Activated CD4-positive, alpha-beta T cell treated with anti-CD3 and anti-CD28 coated beads for 4 hours (primary cell): ENCODE results near the gene LPAR5.
A peak's percentile ranks its signal among the peaks of the same experiment; 100 is the strongest.

Experiments
- DNase-seq, 2 donors: peaks; one replicate each; pipeline ENCODE4 v3.0.0-alpha.2; 2020

The LPAR5 gene

DNA sequence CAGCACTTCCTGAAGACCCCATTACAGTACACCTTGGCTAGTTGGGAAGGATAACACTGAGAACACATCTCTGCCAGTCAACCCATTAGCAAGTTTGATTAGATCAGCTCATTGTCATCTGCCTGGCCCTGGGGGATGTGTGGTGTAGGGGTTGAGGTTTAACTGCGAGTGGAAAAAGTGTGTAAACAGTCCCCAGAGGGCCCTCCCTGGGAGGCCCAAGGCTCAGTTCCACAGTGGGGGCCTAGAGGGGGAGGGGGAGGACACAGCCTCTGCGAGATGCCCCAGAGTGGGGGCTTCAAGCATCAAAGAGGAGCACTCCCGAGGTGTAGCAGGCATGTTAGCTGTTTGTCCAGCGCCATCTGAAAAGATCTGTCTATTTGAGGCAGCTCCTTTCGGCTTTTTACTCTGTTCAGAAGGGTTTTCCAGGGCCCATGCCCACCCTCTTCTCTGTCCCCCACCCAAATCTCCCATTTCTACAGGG is 344 bp downstream of the LPAR5 start:
- DNase-seq = peak; percentile 50 to 56

DNA sequence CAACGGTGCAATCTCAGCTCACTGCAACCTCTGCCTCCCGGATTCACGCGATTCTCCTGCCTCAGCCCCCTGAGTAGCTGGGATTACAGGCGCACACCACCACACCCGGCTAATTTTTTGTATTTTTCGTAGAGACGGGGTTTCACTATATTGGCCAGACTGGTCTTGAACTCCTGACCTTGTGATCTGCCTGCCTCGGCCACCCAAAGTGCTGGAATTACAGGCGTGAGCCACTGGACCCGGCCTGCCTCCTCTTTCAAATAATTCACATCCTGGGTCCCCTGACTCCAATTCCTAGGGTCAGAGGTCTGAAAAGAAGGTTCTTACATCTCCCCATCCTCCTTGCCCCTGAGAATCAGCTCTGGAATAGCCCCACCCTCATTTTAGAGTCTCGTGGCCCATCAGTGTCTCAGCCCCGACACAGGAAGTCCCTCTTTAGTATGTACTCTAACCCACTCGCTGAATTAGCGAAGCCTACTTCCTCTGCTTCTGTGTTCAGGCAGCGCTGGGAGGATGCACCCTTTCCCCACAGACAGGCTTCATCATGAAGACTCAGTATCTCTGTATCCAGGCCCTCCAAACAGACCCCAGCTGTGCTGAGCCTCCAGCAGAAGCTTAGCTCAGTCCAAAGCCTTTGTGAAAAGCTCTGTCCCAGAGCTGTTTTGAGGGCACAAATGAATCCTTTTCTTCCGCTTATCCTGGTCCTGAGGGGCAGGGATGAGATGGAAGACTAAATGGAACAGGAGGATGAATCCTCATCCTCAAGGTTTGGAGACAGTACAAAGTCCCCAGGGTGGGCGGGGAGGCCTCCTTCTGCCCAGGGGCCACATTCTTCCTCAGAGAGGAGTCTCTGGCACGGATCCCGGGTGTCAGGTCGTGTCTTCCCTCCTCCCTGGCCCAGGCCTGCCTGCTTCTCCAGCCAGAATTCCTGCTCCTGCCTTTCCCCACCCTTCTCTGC is 3.5 kb downstream of the LPAR5 start:
- peak; percentile 41 to 49 for DNase-seq

DNA sequence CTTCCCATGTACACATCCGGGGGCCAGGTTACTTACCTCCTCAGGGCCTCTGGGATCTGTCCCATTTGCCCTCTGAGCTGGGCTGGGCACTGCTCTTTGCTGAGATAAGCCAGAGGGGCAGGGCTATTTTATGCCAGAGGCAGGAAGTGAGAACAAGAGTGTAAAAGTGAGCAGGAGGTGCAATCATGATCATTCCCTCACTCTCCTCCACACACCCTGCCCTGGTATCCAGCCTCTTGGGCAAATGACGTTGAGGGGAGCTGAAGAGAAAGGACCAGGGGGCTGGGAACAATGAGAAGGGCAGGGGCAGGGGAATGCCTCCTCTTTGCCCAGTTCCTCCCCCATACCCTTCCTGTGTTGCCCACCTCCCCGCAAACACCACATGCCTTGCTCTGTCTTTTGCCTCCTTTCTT is 4.2 kb downstream of the LPAR5 start:
- no peak for DNase-seq

DNA sequence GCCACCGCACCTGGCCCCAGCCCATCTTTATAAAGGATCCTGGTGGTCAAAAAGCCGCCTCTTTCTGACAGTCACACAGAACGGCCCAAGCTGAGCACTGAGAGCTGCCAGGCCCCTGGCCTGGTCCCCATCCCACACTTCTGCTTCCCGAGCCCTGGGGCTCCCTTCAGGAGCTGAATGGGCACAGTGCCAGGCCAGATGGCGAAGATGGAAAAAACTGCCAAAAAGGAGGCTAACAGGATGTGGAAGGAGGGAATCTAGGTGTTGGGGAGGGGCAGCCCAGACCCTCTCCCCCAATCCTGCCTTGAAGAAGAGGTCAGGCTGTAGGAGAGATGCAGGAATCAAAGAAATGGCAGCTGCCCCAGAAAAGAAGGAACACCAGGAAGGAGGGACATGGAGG is 5.0 kb downstream of the LPAR5 start:
- no peak for DNase-seq

DNA sequence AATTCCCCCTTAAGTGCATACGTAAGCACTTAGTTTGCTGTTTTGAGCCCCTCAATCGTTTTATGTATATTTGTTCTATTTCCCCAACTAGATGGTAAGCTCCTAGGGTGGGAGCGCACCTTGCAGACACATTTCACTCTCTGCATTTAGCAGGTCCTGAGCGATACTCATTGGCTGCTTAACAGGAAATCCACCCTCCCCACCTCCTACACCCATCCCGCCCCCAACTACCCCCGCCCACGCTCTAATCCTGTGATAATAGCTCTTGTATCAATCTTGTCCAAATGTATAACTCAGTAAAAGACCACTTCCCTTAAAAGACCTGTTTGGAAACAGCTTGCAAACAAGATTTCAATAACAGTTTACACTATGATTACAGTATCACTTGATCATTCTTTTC is 8.1 kb downstream of the LPAR5 start:
- DNase-seq = peak; percentile 65 to 70

DNA sequence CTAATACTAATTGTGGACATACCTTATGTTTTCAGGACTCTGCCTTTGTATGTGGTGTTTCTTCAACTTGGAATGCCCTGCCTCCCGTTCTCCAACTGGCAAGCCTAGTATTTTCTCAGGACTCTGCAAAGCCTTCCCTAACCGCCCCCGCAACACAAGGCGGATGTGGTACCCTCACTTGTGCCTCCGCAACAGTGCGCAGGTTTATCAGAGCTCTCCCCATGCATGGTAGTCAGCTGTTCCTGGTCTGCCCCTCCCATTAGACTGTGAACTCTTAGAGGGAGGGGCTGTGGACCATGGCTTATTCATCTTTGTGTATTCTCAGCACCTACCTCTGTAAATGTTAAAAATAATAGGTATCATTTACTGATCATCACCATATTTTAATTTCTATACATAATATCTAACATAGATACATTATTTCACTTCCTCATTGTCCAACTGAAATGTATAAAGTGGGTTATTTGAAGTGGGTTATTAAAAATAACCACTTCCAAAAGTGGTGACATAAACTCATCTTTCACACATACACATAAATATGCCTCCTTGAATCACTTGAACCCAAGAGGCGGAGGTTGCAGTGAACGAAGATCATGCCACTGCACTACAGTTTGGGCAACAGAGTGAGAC is 9.0 kb downstream of the LPAR5 start:
- no peak for DNase-seq

DNA sequence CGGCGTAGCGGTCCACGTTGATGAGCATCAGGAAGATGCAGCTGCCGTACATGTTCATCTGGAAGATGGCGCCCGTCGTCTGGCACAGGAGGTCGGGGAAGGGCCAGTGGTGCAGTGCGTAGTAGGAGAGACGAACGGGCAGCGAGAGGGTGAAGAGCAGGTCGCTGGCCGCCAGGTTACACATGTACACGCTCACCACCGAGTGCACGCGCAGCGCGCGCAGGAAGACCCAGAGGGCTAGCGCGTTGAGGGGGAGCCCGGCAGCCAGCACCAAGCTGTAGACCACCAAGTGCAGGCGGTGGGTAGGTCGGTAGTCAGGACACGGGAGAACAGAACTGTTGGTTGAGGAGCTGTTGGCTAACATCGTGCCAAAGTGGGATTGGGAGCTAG is 14.9 kb downstream of the LPAR5 start:
- no peak for DNase-seq

DNA sequence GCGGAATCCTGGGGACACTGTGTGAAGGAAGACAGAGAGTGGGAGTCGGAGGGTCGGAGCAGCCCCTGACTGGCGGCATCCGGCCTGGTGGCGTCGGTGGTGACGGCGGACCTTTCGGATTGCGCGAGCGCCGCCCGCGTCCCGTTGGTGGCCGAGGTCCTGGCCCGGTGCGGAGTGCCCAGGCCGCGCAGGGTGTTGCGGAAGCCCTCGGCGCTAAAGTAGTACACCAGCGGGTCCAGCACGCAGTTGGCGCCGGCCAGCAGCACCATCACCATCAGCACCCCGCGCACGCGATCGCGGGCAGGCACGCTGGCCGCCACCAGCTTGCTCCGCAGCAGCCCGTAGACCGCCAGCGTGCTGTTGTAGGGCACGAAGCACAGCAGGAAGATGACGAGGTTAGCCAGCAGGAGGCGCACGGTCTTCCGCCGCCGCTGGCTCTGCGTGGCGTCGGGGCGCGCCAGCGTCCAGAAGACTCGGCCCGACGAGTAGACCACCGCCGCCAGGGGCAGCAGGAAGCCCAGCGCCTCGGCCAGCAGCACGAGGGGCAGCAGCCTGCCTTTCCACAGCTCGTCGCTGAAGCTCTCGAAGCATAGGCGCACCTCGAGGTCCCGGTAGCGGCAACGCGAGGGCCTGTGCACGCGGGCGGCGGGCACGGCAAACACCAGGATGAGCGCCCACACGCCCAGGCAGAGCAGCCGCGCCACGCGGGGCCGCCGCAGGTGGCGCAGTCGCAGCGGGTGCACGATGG is 15.4 kb downstream of the LPAR5 start:
- peak; percentile 46 to 54 for DNase-seq

DNA sequence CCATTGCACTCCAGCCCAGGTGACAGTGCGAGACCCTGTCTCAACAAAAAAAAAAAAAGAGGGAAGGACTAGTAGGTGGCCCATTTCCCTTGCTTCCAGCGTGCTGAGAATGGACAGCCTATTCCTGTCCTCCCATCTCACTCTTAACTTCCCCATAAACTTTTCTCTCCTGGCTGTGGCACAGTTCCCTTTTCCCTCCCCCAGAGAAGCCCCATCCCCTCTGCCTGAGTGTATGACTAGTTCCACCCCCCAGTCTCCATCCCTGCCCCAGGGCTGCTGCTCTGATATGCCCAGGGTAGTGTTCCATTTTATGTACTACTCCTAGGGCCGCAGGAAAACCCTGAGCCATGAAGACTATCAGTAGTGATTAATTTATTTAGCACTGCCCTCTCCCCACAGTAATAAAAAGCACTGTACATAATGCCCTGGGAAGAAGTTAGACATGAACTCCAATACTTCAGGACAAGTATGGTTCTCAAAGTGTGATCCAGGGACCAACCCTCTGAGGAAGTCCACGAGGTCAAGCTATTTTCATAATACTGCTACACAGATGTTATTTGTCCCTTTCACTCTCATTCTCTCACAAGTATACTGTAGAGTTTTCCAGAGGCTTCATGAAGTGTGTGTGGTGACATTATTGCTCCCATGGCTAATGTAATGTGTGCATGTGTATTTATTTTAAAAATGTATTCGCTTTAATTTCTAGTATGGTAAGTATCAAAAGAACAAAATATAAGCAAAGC is 17.1 kb downstream of the LPAR5 start:
- no peak for DNase-seq

DNA sequence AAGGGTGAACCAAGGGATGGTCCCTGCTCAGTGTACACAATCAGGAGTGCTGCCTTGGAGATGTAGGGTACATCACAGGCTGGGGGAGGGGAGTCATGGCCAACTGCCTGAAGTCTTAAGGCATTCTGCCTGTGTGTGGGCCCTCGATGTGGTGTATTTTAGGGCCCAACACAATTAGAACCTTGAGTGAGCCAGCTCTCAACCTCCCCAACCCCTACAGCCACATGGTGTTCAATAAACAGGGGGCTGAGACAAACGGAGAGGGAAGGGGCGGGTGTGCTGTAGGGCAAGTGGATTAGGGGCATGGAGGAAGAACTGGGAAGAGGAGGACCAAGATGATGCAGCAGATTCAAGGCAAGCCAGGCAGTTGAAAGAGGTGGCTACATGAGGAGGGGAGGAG is 20.0 kb downstream of the LPAR5 start:
- DNase-seq = no peak

DNA sequence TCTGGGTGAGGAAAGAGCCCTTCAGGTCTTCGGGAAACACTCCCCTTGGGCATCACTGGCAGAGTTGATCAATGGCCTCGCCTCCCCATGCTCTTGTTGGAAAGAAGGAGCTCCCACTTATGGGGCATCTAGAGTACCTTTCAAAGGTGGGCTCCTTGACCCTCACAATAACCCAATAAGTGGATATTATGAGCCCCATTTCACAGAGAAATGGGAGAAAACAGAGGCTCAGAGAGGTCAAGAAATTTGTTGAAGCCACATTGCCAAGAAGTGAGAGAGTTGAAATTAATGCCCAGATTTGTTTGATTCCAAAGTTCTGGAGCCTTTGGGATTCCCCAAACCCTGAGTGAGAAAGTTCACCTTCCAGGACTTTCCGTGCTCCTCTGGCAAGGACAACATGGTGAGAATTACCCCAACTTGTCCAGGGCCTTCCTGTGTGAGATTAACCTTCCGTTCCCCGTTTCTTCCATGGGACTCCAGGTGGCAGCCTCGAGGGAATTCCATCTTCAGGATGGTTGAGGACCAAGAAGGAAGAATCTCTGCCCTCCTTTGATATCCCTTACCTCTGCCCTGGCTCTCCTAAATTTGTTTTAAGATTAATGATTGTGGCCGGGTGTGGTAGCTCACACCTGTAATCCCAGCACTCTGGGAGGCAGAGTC is 21.1 kb downstream of the LPAR5 start:
- no peak for DNase-seq

DNA sequence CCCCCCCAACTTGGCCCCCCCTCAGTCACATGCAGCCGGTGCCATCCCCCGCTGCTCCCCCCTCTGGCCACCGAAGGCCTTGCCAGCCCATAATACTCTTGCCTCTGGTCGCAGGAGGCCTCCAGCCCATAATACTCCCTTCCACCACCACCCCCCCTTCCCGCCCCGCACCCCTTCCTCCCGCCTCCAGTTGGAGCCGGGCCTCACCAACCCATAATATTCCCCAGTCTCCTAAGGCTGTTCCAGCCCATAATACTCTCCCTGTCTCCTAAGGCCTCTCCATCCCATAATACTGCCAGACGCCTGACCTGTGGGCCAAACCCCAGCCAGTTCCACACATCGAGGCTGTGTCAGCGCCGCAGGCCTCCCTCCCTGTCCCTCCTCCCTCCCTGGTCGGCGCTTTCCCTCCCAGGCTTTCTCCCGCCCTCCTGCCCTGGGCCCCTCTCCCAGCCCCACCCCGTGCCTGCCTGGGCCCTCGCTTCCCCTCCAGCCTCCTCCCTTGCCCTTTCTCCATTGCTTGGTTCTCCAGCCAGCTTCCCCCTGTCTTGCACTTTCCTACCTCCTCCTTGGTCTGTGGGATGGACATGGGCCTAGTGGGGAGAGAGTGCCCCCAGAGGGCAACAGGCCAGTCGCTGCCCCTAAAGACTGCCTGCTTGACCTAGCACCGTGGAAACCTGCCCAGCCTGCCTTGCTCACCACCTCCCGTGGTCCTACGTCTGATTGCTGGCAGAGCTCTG is 21.8 kb downstream of the LPAR5 start:
- DNase-seq = peak in 1 of 2 donors; percentile 27

DNA sequence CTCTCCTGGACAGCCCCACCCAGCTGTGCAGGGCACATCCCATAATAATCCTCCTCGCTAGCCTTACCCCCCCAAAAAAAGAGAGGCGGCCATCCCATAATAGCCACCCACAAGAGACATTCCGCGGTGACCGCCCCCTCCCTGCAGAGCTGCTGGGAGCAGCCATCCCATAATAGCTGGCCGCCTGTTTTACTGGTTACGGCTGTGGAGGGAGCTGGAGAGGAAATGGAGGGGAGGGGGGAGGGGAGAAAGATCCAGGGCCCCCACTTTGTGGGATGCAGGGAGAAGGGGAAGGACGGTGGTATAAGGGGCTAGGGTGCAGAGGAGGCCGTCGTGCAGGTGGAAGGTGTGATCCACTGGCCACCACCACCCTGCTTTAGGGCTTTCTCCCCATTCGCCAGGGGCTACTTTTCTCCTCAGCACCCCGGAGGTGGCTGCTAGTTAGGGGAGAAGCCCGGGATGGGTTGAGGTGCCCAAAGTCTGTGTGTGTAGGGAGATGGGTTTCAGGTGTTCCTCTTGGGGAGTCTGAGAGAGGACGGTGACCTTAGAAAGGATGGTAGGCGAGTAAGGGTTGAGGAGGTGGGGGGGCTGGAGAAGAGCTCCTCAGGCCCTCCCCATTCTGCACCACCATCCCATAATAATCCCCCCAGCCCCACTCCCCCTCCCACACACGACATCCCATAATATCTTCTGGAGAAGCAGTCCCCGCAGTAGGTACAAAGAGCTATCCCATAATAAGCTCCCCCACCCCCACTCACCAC is 22.6 kb downstream of the LPAR5 start:
- no peak for DNase-seq

DNA sequence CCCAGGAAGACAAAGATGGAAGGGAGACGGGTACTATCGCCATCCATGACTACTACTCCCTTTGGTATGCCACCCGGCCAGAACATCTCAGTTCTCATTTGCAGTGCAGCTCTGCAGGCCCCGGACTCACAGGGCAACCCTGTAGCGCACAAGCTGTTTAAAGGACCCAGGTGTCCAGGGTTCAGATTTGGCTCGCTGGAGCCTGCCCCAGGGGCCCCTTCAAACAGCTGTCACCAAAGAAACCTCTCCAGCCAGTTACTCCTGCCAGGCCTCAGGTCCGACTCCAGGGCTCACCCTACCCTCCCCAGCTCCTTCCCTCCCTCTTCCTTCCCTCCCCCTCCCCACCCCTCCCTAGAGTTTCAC is 23.1 kb downstream of the LPAR5 start:
- no peak for DNase-seq

DNA sequence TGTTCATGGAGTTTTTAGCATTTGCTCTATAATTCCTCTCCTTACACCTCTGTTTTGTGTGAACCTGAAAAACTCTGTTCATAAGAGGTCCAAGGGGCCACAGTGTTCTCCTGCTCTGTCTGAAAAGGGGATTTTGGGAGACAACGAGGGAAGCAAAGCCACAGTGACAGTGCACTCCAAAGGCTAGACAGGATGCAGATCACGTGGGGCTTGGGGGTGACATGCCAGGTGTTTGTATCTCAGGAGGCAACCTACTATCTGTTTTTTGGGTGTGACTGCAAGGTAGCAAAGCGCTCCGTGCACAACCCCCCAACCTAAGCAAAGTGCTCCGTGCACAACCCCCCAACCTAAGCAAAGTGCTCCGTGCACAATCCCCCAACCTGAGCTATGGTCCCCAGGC is 23.5 kb downstream of the LPAR5 start:
- DNase-seq = no peak

DNA sequence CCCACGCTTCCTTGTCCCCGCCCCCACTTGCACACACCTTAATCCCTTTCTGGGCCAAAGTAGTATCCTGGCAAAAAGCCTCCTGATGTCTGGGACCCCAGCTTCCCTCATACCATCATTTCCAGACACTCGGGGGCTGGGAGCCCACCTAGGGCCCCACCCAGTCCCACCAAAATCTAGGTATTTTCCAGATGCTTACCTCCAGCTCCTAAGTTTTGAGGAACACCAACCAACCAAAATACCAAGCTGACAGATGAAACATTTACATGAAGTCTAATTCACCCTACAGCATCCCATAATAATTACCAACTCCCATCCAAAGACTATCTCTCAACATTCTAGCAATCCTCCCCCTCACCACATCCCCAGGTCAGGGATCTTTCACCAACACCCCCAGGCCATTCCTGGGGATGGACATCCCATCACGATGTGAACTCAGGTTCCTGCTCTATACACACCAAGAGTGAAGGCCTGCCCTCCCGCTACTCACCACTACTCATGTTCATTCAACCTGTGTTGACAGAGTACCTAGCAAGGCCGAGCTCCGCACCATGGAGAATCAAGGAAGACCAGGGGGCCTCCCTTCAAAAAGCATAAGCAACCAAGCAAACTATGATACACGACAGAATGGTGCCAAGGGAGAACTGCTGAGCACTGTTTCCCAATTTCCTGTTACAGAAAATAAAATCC is 27.0 kb downstream of the LPAR5 start:
- DNase-seq = peak in 1 of 2 donors; percentile 22

DNA sequence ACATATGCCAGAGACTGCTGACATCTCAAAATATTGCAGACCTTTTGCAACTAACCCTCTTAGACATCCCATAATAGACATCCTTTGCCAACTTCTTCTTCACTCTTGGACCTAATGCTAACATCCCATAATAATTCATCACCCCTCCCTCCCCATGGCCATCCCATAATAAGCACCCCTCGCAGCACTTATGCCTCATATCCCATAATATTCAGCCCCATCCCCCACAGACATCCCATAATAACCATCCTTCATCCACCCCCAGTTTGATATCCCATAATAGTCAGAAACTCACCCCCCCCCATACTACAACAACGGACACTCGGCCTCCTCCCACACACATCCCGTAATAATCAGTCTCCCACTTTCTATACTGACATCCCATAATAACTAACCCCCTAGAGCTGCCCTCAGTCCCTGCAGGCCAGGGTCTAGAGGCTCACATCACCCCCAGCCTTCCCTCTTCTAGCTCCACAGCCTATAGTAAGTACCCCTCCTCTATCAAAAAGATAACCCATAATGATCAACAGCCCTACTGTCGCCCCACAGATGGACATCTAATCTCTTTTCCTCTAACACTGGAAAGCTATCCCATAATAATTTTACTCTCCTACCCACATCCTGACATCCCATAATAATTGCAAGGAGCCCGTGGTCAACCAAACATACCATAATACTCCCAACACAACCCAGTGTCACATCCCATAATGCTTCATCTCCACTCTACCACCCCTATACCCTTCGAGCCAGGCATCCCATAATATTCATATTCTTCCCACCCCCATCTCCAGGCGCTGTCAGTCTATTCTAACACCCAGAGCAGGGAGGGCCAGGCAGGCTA is 27.8 kb downstream of the LPAR5 start:
- peak; percentile 61 to 64 for DNase-seq

DNA sequence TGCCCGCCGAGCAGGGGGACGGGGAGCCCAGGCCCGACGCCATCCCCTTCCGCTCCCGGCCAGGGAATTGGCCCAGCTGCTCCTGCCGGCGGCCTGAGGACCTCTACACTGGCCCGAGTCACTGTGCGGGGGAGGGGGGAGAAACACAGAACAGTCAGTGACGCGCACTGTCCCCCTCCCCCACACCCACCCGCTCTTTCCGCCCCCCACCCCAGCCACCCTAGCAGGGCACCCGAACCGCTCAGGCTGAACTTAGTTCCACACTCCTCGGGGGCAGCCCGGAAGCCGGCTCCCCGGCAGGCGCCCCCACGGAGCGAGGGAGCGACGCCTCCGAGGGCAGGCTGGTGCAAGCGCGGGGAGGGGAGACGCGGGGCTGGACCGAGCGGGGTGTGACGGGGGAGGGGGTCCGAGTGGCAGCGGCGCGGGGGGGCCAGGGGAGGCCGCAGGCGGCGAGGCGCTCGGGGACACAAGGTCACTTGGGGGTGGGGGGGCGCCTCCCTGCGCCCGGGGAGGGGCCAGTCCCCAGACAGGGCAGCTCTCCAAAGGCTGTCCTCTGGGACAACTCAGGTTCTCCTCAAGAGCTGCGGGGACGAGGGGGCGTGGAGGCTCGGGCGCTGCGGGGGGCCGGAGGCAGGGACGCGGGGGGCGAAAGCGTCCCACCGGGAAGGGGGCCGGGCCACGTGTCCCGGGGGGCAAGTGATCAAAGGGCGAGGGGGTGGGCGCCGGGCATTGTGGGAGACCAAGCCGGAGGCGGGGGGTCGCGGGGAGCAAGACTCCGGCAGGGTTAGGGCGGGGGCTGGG is 29.2 kb downstream of the LPAR5 start:
- peak; percentile 78 to 85 for DNase-seq
